ENCODE measurements around the gene FLNB.

The FLNB gene

DNA sequence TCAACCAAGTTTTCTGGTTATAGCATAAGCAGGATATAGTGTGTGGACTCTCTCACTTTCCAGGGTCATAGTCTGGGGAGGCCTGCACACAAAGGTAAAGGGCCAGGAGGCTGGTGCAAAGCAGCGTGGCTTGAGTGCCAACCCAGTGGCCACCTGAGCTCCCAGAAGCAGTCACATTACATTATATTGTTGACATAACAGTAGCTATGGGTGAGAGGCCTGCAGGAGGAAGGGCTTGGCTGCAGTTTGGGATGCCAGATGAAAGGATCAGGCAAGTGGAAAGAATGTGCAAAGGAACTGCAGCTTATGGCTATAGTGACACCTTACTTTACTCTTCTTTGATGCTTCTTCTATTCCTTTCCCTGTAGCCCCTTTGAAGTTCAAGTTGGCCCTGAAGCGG is 96.5 kb downstream of the FLNB start:
- no peak for FAIRE-seq
- no peak for DNase-seq (ENCODE audit: low spot score)

- FAIRE-seq: no peak
- no peak for DNase-seq (ENCODE audit: low spot score)
Measured at GRCh38 chr3:58105196-58105595, 97.0 kb downstream of the FLNB start.

DNA sequence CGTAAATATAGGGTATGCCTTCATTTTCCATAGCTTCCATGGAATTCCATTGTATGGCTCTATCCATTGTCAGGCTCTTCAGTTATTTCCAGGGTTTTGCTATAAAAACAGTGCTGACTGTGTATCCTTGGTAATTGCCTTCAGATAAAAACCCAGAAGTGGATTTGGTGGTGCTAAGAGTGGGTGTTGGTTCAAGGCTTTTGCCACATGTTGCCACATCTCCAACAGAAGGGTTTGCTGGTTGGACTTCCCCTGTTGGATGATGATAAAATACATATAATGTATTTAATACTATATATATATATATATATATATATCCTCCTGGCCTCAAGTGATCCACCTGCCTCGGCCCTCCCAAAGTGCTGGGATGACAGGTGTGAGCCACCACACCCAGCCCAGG is 97.8 kb downstream of the FLNB start:
- FAIRE-seq (no peak), DNase-seq (ENCODE audit: low spot score) (no peak)

DNA sequence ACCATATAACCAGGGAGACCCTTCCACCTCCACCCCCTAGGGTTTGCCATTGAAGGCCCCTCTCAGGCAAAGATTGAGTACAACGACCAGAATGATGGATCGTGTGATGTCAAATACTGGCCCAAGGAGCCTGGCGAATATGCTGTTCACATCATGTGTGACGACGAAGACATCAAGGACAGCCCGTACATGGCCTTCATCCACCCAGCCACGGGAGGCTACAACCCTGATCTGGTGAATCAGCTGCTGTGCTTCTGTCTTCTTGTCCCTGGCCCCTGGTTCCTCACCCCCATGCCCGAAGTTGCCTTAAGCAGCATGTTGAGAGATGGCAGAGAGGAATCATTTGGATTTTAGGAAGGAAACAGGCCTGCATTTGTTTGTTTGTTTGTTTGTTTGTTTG is 98.4 kb downstream of the FLNB start:
- FAIRE-seq: no peak
- DNase-seq (ENCODE audit: low spot score): no peak

- DNase-seq (ENCODE audit: low spot score) (no peak), FAIRE-seq (no peak)
Measured at GRCh38 chr3:58107597-58107996, 99.4 kb downstream of the FLNB start.

- FAIRE-seq: no peak
Measured at GRCh38 chr3:58109752-58110151, 101.5 kb downstream of the FLNB start.

GRCh38 chr3:58111513-58112184 is 103.4 kb downstream of the FLNB start:
- FAIRE-seq: no peak
- DNase-seq (ENCODE audit: low spot score): no peak

More at GRCh38 chr3:58109752-58110151, 101.5 kb downstream of the FLNB start:
- DNase-seq (ENCODE audit: low spot score): no peak

- DNase-seq (ENCODE audit: low spot score) (no peak), FAIRE-seq (no peak)
Measured at GRCh38 chr3:58112185-58112535, 103.9 kb downstream of the FLNB start.

GRCh38 chr3:58115175-58115574 is 107.0 kb downstream of the FLNB start:
- no peak for DNase-seq (ENCODE audit: low spot score)

DNA sequence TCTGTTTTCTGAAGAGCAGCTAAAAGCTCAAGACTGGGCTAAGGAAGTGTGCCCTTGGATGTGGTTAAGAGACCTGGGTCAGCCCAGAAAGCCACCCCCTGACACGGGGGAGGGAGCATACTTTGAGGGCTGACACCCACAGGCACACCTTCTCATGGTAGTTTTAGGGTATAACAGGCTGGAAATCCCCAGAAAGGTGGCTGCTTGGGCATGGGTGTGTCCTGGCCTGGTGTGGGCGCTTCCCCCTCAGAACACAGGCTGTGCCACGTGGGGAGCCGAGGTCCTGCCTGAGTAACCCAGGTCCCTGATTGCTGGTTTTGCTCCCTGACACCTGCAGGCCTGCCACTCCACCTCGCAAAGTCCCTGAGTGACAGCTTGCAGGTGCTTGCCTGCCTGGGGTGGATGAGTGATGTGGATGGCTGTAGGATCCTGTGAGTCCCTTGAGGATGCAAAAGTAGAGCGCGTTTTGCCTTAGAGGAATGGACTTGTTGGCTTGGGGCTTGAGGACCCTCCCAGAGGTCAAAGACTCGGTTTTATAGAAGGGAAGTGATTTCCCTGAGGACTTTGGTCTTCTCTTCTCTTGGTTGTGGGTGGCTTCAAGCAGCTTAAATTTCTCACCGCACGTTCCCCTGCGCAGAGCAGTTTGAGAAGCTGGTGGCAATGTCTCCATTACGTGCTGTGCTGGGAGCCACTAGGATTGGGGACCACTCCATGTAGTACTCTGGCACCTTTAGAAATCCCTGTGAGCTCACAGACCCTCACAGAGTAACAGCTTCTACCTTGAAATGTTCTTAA is 108.1 kb downstream of the FLNB start:
- FAIRE-seq (no peak), DNase-seq (ENCODE audit: low spot score) (no peak)

More at GRCh38 chr3:58115175-58115574, 107.0 kb downstream of the FLNB start:
- no peak for FAIRE-seq

DNA sequence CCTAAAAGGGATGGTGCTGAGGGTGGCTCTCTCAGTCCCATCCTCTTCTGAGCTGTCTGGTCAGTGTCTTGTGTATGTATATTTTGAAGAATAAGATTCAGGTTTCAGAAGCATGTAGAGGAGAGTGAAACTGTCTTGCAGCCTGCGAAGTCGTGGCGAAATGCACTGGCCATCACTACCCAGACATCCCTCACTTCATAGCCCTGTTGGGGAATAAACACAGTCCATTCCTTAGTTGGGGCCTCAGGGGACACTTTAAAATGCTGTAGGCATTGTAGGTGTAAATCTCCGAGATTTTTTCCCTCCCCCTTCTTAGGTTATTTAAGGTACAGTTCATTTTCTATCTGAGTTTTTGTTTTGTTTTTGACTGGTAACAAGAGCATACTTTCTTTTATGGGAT is 108.8 kb downstream of the FLNB start:
- FAIRE-seq (no peak), DNase-seq (ENCODE audit: low spot score) (no peak)

- DNase-seq (ENCODE audit: low spot score) (no peak), FAIRE-seq (no peak)
Measured at GRCh38 chr3:58117561-58118181, 109.4 kb downstream of the FLNB start.

- no peak for DNase-seq (ENCODE audit: low spot score)
- FAIRE-seq: no peak
Measured at GRCh38 chr3:58119186-58119585, 111.0 kb downstream of the FLNB start.

DNA sequence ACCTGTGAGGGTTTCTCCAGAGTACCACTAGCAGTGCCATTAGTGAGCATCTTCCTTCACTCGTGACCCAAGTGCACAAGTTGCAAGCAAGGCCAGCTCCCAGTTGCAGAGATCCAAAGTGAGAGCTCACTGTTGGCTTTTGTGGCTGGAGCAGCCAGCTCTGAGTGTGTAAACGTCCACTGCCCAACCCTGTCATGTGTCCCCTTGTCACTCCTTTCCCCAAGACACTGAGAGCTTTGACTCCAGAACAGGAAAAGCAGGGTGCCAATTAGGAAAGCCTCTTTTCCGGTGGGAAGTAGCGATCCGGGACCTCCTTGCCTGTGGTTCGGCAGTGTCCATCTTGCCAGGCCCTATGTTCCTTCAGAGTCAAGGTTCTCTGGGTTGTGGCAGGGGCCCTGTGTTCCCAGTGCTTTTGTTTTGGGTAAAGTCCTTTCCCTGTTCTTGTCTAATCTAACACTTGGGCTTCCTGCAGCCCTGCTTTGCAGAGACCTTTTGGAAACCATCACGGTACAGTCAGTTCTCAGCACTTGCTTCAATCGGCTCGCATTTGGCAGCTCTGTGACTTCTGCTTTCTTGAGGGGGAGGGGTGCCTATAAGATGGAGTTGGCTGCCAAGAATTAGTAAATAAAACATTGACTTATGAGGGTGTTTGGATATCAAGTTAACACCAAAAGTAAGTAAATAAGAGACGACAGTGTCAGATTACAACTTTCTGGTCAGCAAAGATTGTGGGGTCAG is 112.0 kb downstream of the FLNB start:
- DNase-seq (ENCODE audit: low spot score) (no peak), FAIRE-seq (no peak)

GRCh38 chr3:58121183-58121582 is 113.0 kb downstream of the FLNB start:
- DNase-seq (ENCODE audit: low spot score): no peak
- FAIRE-seq: no peak

- no peak for FAIRE-seq
Measured at GRCh38 chr3:58122936-58123700, 114.9 kb downstream of the FLNB start.

GRCh38 chr3:58124387-58124786 is 116.2 kb downstream of the FLNB start:
- FAIRE-seq (no peak), DNase-seq (ENCODE audit: low spot score) (no peak)

More at GRCh38 chr3:58122936-58123700, 114.9 kb downstream of the FLNB start:
- no peak for DNase-seq (ENCODE audit: low spot score)

- no peak for FAIRE-seq
- no peak for DNase-seq (ENCODE audit: low spot score)
Measured at GRCh38 chr3:58129041-58129770, 121.0 kb downstream of the FLNB start.

- DNase-seq (ENCODE audit: low spot score): no peak
- no peak for FAIRE-seq
Measured at GRCh38 chr3:58130591-58130990, 122.4 kb downstream of the FLNB start.

GRCh38 chr3:58131101-58131825 is 123.0 kb downstream of the FLNB start:
- FAIRE-seq (no peak), DNase-seq (ENCODE audit: low spot score) (no peak)
